HepG2 (cell line): ENCODE data around the gene NRDE2. TPM values are rescaled to one million over a fixed set of nuclear protein-coding genes. Genes with fewer than 3 reads are reported as not detected.
A peak's percentile ranks its signal among the peaks of the same experiment; 100 is the strongest.

Experiments
- ATF2 ChIP-seq: sonication (generic); formaldehyde crosslinking; IDR thresholded peaks from 2 replicates; pipeline ENCODE4 v1.4.0; 2020; ENCODE audit warnings: missing genetic modification reagents
- CC2D1A ChIP-seq: sonication (generic); formaldehyde crosslinking; IDR thresholded peaks from 2 replicates; pipeline ENCODE4 v1.8.1; 2023; ENCODE audit warnings: mild to moderate bottlenecking, missing genetic modification reagents
- CSRNP2 ChIP-seq: sonication (generic); formaldehyde crosslinking; conservative IDR thresholded peaks from 2 replicates; pipeline ENCODE4 v1.8.0; 2022; ENCODE audit warnings: low read depth, missing genetic modification reagents
- GLMP ChIP-seq: sonication (generic); formaldehyde crosslinking; IDR thresholded peaks from 2 replicates; pipeline ENCODE4 v1.9.0; 2021; ENCODE audit warnings: missing genetic modification reagents, mild to moderate bottlenecking, borderline replicate concordance
- KDM4B ChIP-seq: sonication (generic); formaldehyde crosslinking; IDR thresholded peaks from 2 replicates; pipeline ENCODE4 v1.4.0; 2020; ENCODE audit warnings: missing genetic modification reagents
- MEF2D ChIP-seq: sonication (generic); formaldehyde crosslinking; IDR thresholded peaks from 2 replicates; pipeline ENCODE4 v1.5.1; 2020; ENCODE audit warnings: mild to moderate bottlenecking, missing genetic modification reagents
- NFYC ChIP-seq: IDR thresholded peaks from 2 replicates; pipeline ENCODE4 v1.6.1; 2016; ENCODE audit warnings: missing genetic modification reagents, missing compliant biosample characterization
- SIN3B ChIP-seq: fragments of 150-350 bp; IDR thresholded peaks from 2 replicates; pipeline ENCODE4 v1.6.1; 2014; ENCODE audit warnings: low read length
- SPEN ChIP-seq: sonication (generic); formaldehyde crosslinking; IDR thresholded peaks from 2 replicates; pipeline ENCODE4 v1.5.1; 2020; ENCODE audit warnings: low read depth, mild to moderate bottlenecking, missing genetic modification reagents
- TARDBP ChIP-seq: sonication (generic); formaldehyde crosslinking; IDR thresholded peaks from 2 replicates; pipeline ENCODE4 v1.8.0; 2022; ENCODE audit warnings: mild to moderate bottlenecking, missing genetic modification reagents
- TEAD3 ChIP-seq: optimal IDR thresholded peaks from 2 replicates; pipeline ENCODE3; 2016; ENCODE audit warnings: borderline replicate concordance
- TSC22D2 ChIP-seq: sonication (generic); formaldehyde crosslinking; IDR thresholded peaks from 2 replicates; pipeline ENCODE4 v1.5.1; 2020; ENCODE audit warnings: missing genetic modification reagents, mild to moderate bottlenecking, borderline replicate concordance
- UBTF ChIP-seq: sonication (generic); formaldehyde crosslinking; IDR thresholded peaks from 2 replicates; pipeline ENCODE4 v1.4.0; 2020; ENCODE audit warnings: mild to moderate bottlenecking, missing genetic modification reagents
- ZBTB20 ChIP-seq: sonication (generic); formaldehyde crosslinking; IDR thresholded peaks from 2 replicates; pipeline ENCODE4 v1.8.1; 2023; ENCODE audit warnings: missing genetic modification reagents, low read depth, mild to moderate bottlenecking, borderline replicate concordance
- ZFX ChIP-seq: sonication (generic); formaldehyde crosslinking; IDR thresholded peaks from 2 replicates; pipeline ENCODE4 v1.4.0; 2020; ENCODE audit warnings: mild to moderate bottlenecking, low read depth, missing genetic modification reagents, moderate library complexity
- ZNF687 ChIP-seq: sonication (generic); formaldehyde crosslinking; IDR thresholded peaks from 2 replicates; pipeline ENCODE4 v1.5.1; 2020; ENCODE audit warnings: mild to moderate bottlenecking, missing genetic modification reagents, moderate library complexity
- polyA plus RNA-seq, 8 experiments: library from polyadenylated mRNA; depleted of rRNA in 3 of 8; stranded (reverse) in 7 of 8; unstranded in 1 of 8; fragments of >200 nt; fragmentation: Illumina TruSeq in 4 of 8; extraction: Trizol in 4 of 8; gene quantifications; 2 replicates each; pipeline versions ENCODE4 v1.2.1 to v1.2.3, GENCODE V29; 2011 to 2016; ENCODE audit warnings: low read depth in 4 of 8, missing spikeins in 1 of 8, mixed read lengths in 1 of 8; ENCODE audit not compliant: insufficient read depth in 1 of 8
- total RNA-seq, 5 experiments: library from RNA; depleted of rRNA; stranded (reverse); fragments of >200 nt; fragmentation: Illumina TruSeq; extraction: Trizol; gene quantifications; 2 replicates each; pipeline ENCODE4 v1.2.3, GENCODE V29; 2016; ENCODE audit warnings: low read depth in 1 of 5

The NRDE2 gene
- total and polyA plus RNA-seq, 2 of the 13 experiments (the other 11 are each of a cell fraction or from before 2014, with no cell fraction given), result 5.6 to 12.5 TPM

- TF ChIP-seq ZBTB20 (CRISPR knock-in tag) (peak; percentile 32; the same call in 1 of the 2 replicates), SIN3B (peak; percentile 63; the same call in 1 of the 2 replicates), TEAD3 (CRISPR knock-in tag) (peak; percentile 69), GLMP (CRISPR knock-in tag) (no peak), MEF2D (peak; percentile 20; the same call in 1 of the 2 replicates), ATF2 (CRISPR knock-in tag) (peak; percentile 70; the same call in 1 of the 2 replicates), KDM4B (no peak), UBTF (CRISPR knock-in tag) (peak; percentile 74), CC2D1A (0 out of 2 replicates have a peak, but pooled peaks have one; percentile 38), ZNF687 (CRISPR knock-in tag) (peak; percentile 83), CSRNP2 (no peak), TSC22D2 (CRISPR knock-in tag) (peak; percentile 83; the same call in 1 of the 2 replicates), NFYC (0 out of 2 replicates have a peak, but pooled peaks have one; percentile 33), TARDBP (peak; percentile 79), SPEN (CRISPR knock-in tag) (peak; percentile 93; the same call in 1 of the 2 replicates), ZFX (peak; percentile 89)
These were observed 75.2 kb downstream of the NRDE2 start, which contains the start of gene PSMC1 (continued) for GRCh38 chr14:90256354-90257131.
